Gastroesophageal sphincter (tissue), 4 donors: Measurements from ENCODE around the gene DOCK2. TPM values are rescaled to one million over a fixed set of nuclear protein-coding genes. Genes with fewer than 3 reads are reported as not detected.

ENCODE experiments used
- ATAC-seq: fragments of 150-250 bp; one replicate; pipeline ENCODE4 v1.9.1; 2016; ENCODE audit warnings: mild to moderate bottlenecking, moderate library complexity
- H3K27ac ChIP-seq, 4 donors: fragments of 200-600 bp; sonication (generic) in 3 of 4; 1 replicate in 3 of 4; 2 replicates in 1 of 4; pipeline ENCODE4 v1.5.1; 2016 to 2019
- H3K27me3 ChIP-seq: fragments of 200-600 bp; sonication (generic); one replicate; pipeline ENCODE4 v1.5.1; 2019
- H3K36me3 ChIP-seq, 2 donors: fragments of 200-600 bp; sonication (generic); one replicate each; pipeline ENCODE4 v1.5.1; 2019; ENCODE audit warnings: control low read depth in 1 of 2
- H3K4me1 ChIP-seq, 3 donors: fragments of 200-600 bp; sonication (generic); 1 replicate in 2 of 3; 2 replicates in 1 of 3; pipeline ENCODE4 v1.5.1; 2016 to 2019; ENCODE audit warnings: control low read depth in 2 of 3
- H3K4me3 ChIP-seq, 2 donors: fragments of 200-600 bp; sonication (generic); one replicate each; pipeline ENCODE4 v1.5.1; 2019; ENCODE audit warnings: mild to moderate bottlenecking in 1 of 2, moderate library complexity in 1 of 2
- H3K9me3 ChIP-seq, 3 donors: fragments of 200-600 bp; sonication (generic); one replicate each; pipeline ENCODE4 v1.5.1; 2017 to 2019; ENCODE audit warnings: control low read depth in 2 of 3
- EP300 ChIP-seq: sonication (generic); formaldehyde crosslinking; IDR thresholded peaks from one replicate; pipeline ENCODE4 v1.6.1; 2017; ENCODE audit warnings: antibody characterized with exemption, mild to moderate bottlenecking
- POLR2A ChIP-seq, 2 donors: fragments of 450-650 bp; IDR thresholded peaks; one replicate each; pipeline ENCODE4 v1.6.1; 2017; ENCODE audit warnings: antibody characterized with exemption in 2 of 2, mild to moderate bottlenecking in 2 of 2, moderate library complexity in 1 of 2
- POLR2AphosphoS5 ChIP-seq: sonication (generic); formaldehyde crosslinking; IDR thresholded peaks from one replicate; pipeline ENCODE4 v1.6.1; 2017; ENCODE audit warnings: antibody characterized with exemption
- WGBS, 2 donors: methylation state at CpG; one replicate each; pipeline ENCODE4 v1.1.5; 2018; ENCODE audit warnings: low coverage in 1 of 2; 5-methylcytosine and 5-hydroxymethylcytosine counted together
- total RNA-seq, 4 donors: library from RNA; depleted of rRNA; stranded (reverse); fragments of >200 nt; gene quantifications; one replicate each; pipeline ENCODE4 v1.1.0, GENCODE V29; 2016
- TF ChIP-seq, protein P1 (sequence below), 4 experiments: fragments of 200-600 bp in 2 of 4; fragments of 450-650 bp in 2 of 4; sonication (generic) in 1 of 4; IDR thresholded peaks; one replicate each; pipeline ENCODE4 v1.5.1; 2017 to 2019; ENCODE audit warnings: antibody characterized with exemption in 4 of 4, mild to moderate bottlenecking in 2 of 4, moderate library complexity in 2 of 4

The DOCK2 gene
- total RNA-seq, 4 donors from 2014 or later, result 9.3 to 20.6 (median 11.8) TPM

DNA sequence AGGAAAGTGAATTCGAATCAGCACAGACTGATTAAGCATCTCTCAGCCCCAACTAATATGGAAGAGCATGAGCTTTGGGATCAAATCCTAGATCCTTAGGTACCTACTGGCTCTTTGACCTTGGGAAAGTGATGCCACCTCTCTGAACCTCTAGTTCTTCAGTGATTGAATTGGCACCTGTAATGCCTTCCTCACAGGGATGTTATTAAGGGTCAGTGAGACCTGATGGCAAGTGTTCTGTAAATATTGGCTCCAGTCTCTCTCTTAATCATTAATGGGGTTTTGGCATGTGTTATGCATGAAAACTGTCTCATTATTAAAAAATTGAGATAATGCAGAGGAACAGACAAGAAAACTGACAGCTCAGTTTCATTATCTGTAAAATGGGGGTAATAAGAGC lies 227.4 kb downstream of the DOCK2 start:
- Histone ChIP-seq H3K4me1 (no peaks in the 10 kb centered on the region), H3K36me3 (no peaks in the 10 kb centered on the region), H3K27me3 (no peaks in the 10 kb centered on the region), H3K27ac (no peak overlapping the region), H3K4me3 (no peak overlapping the region), H3K9me3 (no peaks in the 10 kb centered on the region)
- TF ChIP-seq EP300, result no peak
- TF ChIP-seq, protein P1, sequence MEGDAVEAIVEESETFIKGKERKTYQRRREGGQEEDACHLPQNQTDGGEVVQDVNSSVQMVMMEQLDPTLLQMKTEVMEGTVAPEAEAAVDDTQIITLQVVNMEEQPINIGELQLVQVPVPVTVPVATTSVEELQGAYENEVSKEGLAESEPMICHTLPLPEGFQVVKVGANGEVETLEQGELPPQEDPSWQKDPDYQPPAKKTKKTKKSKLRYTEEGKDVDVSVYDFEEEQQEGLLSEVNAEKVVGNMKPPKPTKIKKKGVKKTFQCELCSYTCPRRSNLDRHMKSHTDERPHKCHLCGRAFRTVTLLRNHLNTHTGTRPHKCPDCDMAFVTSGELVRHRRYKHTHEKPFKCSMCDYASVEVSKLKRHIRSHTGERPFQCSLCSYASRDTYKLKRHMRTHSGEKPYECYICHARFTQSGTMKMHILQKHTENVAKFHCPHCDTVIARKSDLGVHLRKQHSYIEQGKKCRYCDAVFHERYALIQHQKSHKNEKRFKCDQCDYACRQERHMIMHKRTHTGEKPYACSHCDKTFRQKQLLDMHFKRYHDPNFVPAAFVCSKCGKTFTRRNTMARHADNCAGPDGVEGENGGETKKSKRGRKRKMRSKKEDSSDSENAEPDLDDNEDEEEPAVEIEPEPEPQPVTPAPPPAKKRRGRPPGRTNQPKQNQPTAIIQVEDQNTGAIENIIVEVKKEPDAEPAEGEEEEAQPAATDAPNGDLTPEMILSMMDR (IDR thresholded peaks at IDR 0.05), result no peak
- TF ChIP-seq POLR2A (IDR thresholded peaks at IDR 0.05), result no peak
- TF ChIP-seq POLR2AphosphoS5, result no peak
- 67 to 100% methylated on average over 1 of the region's 1 CpG for WGBS, 2 donors
- ATAC-seq, result no peak

DNA sequence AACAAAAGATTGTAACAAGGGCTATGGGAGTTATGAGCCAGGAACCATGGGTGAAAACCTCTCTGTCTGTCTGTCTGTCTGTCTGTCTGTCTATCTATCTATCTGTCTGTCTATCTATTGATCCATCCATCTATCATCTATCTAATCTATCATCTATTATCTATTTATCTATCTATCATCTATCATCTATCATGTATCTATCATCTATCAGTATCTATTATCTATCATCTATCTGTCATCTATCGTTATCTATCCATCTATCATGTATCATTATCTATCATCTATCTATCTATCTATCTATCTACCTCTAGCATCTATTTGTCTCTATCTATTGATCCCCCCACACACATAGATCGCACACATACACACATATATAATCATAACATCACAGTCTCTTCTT lies 230.3 kb downstream of the DOCK2 start:
- no peak overlapping the region for H3K27ac ChIP-seq
- WGBS, 2 donors, result 89 to 100% methylated on average over 2 of the region's 2 CpGs

DNA sequence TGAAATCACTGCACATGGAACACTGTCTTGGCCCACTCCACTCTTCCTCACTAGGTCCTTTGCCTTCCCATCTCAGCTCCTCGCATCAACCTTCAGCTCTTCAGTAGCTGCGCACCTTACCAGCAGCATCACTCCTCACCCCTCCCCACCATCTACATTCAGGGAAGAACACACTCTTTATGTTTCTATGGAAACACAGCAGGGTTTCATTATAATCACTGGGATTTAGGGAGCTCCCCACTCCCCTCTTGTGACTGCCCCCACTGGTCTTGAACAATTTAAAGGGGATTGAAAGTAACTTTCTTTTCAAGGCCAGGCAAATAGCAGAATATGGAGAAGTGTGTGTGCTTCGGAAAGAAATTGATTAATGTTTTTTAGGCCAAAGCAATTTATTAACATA lies 232.0 kb downstream of the DOCK2 start:
- TF ChIP-seq, protein P1 (IDR thresholded peaks at IDR 0.05), result no peak
- no peak for TF ChIP-seq POLR2AphosphoS5
- no peak for TF ChIP-seq POLR2A (IDR thresholded peaks at IDR 0.05)
- no peak for TF ChIP-seq EP300
- Histone ChIP-seq H3K9me3 (no peaks in the 10 kb centered on the region), H3K27me3 (no peaks in the 10 kb centered on the region), H3K4me1 (no peaks in the 10 kb centered on the region), H3K4me3 (no peak overlapping the region), H3K27ac (no peak overlapping the region), H3K36me3 (no peaks in the 10 kb centered on the region)
- ATAC-seq, result no peak
- 67 to 94% methylated on average over 3 of the region's 3 CpGs for WGBS, 2 donors

More for the DNA sequence above, 230.3 kb downstream of the DOCK2 start:
- Histone ChIP-seq H3K9me3 (no peaks in the 10 kb centered on the region), H3K4me1 (no peaks in the 10 kb centered on the region), H3K36me3 (no peaks in the 10 kb centered on the region), H3K4me3 (no peak overlapping the region), H3K27me3 (no peaks in the 10 kb centered on the region)
- TF ChIP-seq, protein P1 (IDR thresholded peaks at IDR 0.05), result no peak
- no peak for ATAC-seq

DNA sequence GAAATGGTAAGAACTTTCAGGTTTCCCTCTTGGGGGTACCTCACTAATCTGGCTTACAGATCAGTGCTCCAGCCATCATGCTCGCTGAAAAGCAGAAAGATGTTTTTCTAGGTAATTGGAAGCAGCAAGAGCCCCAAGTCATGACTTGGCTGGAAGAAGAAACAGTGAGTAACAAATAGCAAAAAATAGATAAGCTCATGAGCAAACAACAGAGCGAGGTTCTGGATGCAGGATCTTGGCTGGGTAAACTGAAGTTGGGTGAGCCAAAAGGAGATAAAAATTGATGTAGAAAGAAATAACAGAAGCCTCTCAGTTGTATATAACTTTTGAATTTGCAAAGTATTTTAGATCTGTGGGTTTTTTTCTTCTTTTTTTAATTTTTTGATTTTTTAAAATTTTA lies 233.1 kb downstream of the DOCK2 start:
- TF ChIP-seq POLR2A (IDR thresholded peaks at IDR 0.05), result no peak
- TF ChIP-seq POLR2AphosphoS5, result no peak
- TF ChIP-seq, protein P1 (IDR thresholded peaks at IDR 0.05), result no peak
- Histone ChIP-seq H3K9me3 (no peaks in the 10 kb centered on the region), H3K4me1 (no peaks in the 10 kb centered on the region), H3K36me3 (no peaks in the 10 kb centered on the region), H3K27me3 (no peaks in the 10 kb centered on the region), H3K4me3 (no peak overlapping the region), H3K27ac (no peak overlapping the region)
- 65 to 100% methylated on average over 1 to 2 of the region's 2 CpGs for WGBS, 2 donors
- ATAC-seq, result no peak

DNA sequence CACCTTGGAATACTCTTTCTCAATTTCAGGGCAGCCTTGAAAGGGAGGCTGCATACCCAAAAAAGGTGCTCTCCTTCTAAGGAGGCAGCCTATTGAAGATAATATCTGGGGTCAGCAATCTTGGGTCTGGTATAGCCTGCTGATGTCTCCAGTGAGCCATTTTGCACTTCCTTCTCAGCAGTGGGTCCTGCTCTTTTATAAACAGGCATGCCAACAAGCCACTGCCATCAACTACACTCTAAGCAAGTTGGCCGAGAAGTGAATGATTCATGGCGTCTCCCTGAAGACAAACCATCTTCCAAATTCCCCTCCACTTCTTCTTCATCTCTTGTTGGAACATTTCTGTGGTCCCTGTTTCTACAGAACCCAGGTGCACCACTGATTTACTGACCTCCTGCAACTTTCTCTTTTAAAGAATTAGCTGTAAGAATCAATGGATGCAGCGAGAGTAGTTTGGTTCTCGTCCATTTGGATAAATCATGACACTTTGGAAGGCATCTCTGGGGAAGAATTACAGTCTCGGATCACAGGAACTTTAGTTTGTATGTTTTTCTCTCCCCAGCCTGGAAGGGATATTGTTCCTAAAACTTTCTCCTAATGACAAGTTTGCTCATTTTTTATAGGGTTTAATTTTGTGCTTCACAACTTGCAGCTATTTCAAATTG lies 234.9 kb downstream of the DOCK2 start:
- Histone ChIP-seq H3K4me3 (no peak overlapping the region), H3K27ac (no peak overlapping the region), H3K36me3 (no peaks in the 10 kb centered on the region), H3K9me3 (no peaks in the 10 kb centered on the region), H3K27me3 (no peaks in the 10 kb centered on the region), H3K4me1 (no peaks in the 10 kb centered on the region)
- TF ChIP-seq EP300 (no peak), POLR2A (IDR thresholded peaks at IDR 0.05) (no peak), POLR2AphosphoS5 (no peak)
- TF ChIP-seq, protein P1 (IDR thresholded peaks at IDR 0.05), result no peak
- 52 to 57% methylated on average over 5 of the region's 5 CpGs for WGBS, 2 donors
- ATAC-seq, result no peak
